Astrocyte (in vitro differentiated cells and primary cell): ENCODE measurements around the gene EFNA5. TPM values are rescaled to one million over a fixed set of nuclear protein-coding genes. Genes with fewer than 3 reads are reported as not detected.

Experiments
- DNase-seq: peaks from one replicate; pipeline ENCODE4 v3.0.0-alpha.2; 2010; ENCODE audit warnings: low read depth
- FAIRE-seq: peaks from 2 replicates; lab custom pipeline; 2011; peaks lifted over from hg19 to GRCh38; lab: Jason Lieb, UNC
- H2AFZ ChIP-seq: 2 replicates; pipeline ENCODE4 v1.6.0; 2012; ENCODE audit warnings: low read depth, low read length, inconsistent platforms
- H3K27ac ChIP-seq: 2 replicates; pipeline ENCODE4 v1.5.1; 2011; ENCODE audit warnings: low read depth, low read length, inconsistent platforms
- H3K27me3 ChIP-seq: 2 replicates; pipeline ENCODE4 v1.6.0; 2011; ENCODE audit warnings: low read length, inconsistent platforms; ENCODE audit not compliant: insufficient read depth
- H3K36me3 ChIP-seq: 2 replicates; pipeline ENCODE4 v1.5.1; 2011; ENCODE audit warnings: low read length, inconsistent platforms; ENCODE audit not compliant: insufficient read depth
- H3K4me1 ChIP-seq: 2 replicates; pipeline ENCODE4 v1.5.1; 2011; ENCODE audit warnings: low read length, inconsistent platforms; ENCODE audit not compliant: insufficient read depth
- H3K4me2 ChIP-seq: 2 replicates; pipeline ENCODE4 v1.6.0; 2012; ENCODE audit warnings: low read length, inconsistent platforms
- H3K4me3 ChIP-seq: 2 replicates; pipeline ENCODE4 v1.5.1; 2011; ENCODE audit warnings: low read depth, mild to moderate bottlenecking, low read length, inconsistent platforms; ENCODE audit not compliant: insufficient read depth
- H3K79me2 ChIP-seq: 2 replicates; pipeline ENCODE4 v1.6.0; 2012; ENCODE audit warnings: mild to moderate bottlenecking, low read length, inconsistent platforms; ENCODE audit not compliant: insufficient read depth
- H3K9ac ChIP-seq: 2 replicates; pipeline ENCODE4 v1.6.0; 2012; ENCODE audit warnings: mild to moderate bottlenecking, low read length, inconsistent platforms
- H3K9me3 ChIP-seq: 2 replicates; pipeline ENCODE4 v1.5.1; 2012; ENCODE audit warnings: low read depth, mild to moderate bottlenecking, low read length, inconsistent platforms; ENCODE audit not compliant: insufficient read depth
- H4K20me1 ChIP-seq: 2 replicates; pipeline ENCODE4 v1.6.0; 2012; ENCODE audit warnings: low read length, inconsistent platforms; ENCODE audit not compliant: insufficient read depth
- H3K27ac Mint-ChIP-seq: one replicate; pipeline ENCODE4 v1.8.0; 2021; ENCODE audit warnings: mild to moderate bottlenecking, mixed read lengths; ENCODE audit not compliant: unreplicated experiment
- H3K27me3 Mint-ChIP-seq: one replicate; pipeline ENCODE4 v1.8.0; 2021; ENCODE audit warnings: low read depth, mixed read lengths; ENCODE audit not compliant: unreplicated experiment
- H3K36me3 Mint-ChIP-seq: one replicate; pipeline ENCODE4 v1.8.0; 2021; ENCODE audit warnings: low read depth, mixed read lengths; ENCODE audit not compliant: unreplicated experiment
- H3K4me1 Mint-ChIP-seq: one replicate; pipeline ENCODE4 v1.8.0; 2021; ENCODE audit warnings: low read depth, mixed read lengths; ENCODE audit not compliant: unreplicated experiment
- H3K4me3 Mint-ChIP-seq: one replicate; pipeline ENCODE4 v1.8.0; 2021; ENCODE audit warnings: mild to moderate bottlenecking, moderate library complexity, mixed read lengths; ENCODE audit not compliant: unreplicated experiment
- H3K9me3 Mint-ChIP-seq: one replicate; pipeline ENCODE4 v1.8.0; 2021; ENCODE audit warnings: mild to moderate bottlenecking, mixed read lengths; ENCODE audit not compliant: unreplicated experiment
- EZH2 ChIP-seq: IDR thresholded peaks from 2 replicates; pipeline ENCODE4 v1.6.1; 2012; ENCODE audit warnings: mild to moderate bottlenecking, low read length, inconsistent platforms; ENCODE audit not compliant: insufficient read depth
- total RNA-seq: library from RNA; stranded (reverse); gene quantifications from 2 replicates; pipeline ENCODE4 v1.2.1, GENCODE V29; 2021
- TF ChIP-seq, protein P1 (sequence below): IDR thresholded peaks from 2 replicates; pipeline ENCODE4 v1.5.1; 2011; ENCODE audit warnings: low read depth, mild to moderate bottlenecking, inconsistent platforms, low read length, moderate library complexity; ENCODE audit not compliant: insufficient read depth

Gene EFNA5
- total RNA-seq, 1 donor from 2014 or later = 59.3 TPM

DNA sequence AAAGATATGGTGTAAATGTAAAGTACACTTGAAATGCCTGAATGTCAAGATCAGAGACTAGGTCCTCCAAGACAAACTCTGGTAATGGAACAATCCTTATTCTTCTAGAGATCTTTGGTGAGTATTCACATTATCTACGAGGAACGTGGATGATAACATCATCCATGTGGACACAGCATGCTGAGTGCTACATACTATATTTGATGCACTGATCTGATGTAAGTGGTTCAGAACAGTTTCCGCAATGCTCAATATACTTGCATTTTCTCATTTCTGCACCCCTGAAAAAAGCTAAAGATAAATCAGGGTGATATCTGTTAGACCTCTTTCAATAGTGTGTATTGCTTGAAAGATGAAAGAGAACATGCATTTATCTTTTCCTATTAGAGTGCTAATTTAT, 226.8 kb downstream of the EFNA5 start:
- H3K27ac ChIP-seq = no peak overlapping the region
- H2AFZ ChIP-seq = no peak overlapping the region
- H3K36me3 ChIP-seq = no peaks in the 10 kb centered on the region
- H3K27ac Mint-ChIP-seq = no peak overlapping the region
- peak; percentile 32 for FAIRE-seq
- H3K4me1 Mint-ChIP-seq = peaks cover 20% of the 10 kb centered on the region
- H3K36me3 Mint-ChIP-seq = peaks cover 9% of the 10 kb centered on the region
- no peaks in the 10 kb centered on the region for H4K20me1 ChIP-seq
- H3K4me3 ChIP-seq = no peak overlapping the region
- no peak overlapping the region for H3K4me2 ChIP-seq
- H3K27me3 Mint-ChIP-seq = no peaks in the 10 kb centered on the region
- TF ChIP-seq EZH2 = no peak
- TF ChIP-seq, protein P1, sequence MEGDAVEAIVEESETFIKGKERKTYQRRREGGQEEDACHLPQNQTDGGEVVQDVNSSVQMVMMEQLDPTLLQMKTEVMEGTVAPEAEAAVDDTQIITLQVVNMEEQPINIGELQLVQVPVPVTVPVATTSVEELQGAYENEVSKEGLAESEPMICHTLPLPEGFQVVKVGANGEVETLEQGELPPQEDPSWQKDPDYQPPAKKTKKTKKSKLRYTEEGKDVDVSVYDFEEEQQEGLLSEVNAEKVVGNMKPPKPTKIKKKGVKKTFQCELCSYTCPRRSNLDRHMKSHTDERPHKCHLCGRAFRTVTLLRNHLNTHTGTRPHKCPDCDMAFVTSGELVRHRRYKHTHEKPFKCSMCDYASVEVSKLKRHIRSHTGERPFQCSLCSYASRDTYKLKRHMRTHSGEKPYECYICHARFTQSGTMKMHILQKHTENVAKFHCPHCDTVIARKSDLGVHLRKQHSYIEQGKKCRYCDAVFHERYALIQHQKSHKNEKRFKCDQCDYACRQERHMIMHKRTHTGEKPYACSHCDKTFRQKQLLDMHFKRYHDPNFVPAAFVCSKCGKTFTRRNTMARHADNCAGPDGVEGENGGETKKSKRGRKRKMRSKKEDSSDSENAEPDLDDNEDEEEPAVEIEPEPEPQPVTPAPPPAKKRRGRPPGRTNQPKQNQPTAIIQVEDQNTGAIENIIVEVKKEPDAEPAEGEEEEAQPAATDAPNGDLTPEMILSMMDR = no peak
- no peaks in the 10 kb centered on the region for H3K4me1 ChIP-seq
- no peaks in the 10 kb centered on the region for H3K79me2 ChIP-seq
- no peaks in the 10 kb centered on the region for H3K9me3 ChIP-seq
- no peak for DNase-seq
- H3K9me3 Mint-ChIP-seq = peaks cover 3% of the 10 kb centered on the region
- H3K4me3 Mint-ChIP-seq = no peak overlapping the region
- H3K9ac ChIP-seq = no peak overlapping the region
- H3K27me3 ChIP-seq = no peaks in the 10 kb centered on the region

DNA sequence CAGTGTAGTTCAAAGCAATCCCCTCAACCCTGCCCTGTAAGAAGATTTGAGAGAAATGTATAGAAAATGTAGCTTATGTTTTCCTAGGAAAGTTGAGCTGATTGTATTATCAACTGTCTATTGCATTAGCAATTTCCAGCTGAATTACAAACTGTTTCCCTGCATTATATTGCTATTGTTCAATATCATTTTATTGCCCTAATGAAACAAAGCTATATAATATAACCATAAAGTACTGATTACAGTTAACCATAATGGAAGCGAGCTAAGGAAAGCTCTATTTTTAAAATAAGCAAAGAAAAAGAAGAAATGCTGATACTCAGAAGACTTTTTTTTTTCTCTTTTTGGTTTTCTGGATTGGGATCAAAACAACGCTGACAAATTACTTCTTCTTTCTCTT, 228.3 kb downstream of the EFNA5 start:
- Histone ChIP-seq H3K79me2 (no peaks in the 10 kb centered on the region), H3K9me3 (no peaks in the 10 kb centered on the region), H3K4me1 (no peaks in the 10 kb centered on the region), H3K27ac (no peak overlapping the region), H3K27me3 (no peaks in the 10 kb centered on the region), H2AFZ (no peak overlapping the region), H4K20me1 (no peaks in the 10 kb centered on the region), H3K36me3 (no peaks in the 10 kb centered on the region), H3K4me2 (no peak overlapping the region), H3K9ac (no peak overlapping the region), H3K4me3 (no peak overlapping the region)
- no peak overlapping the region for H3K27ac Mint-ChIP-seq
- peaks cover 9% of the 10 kb centered on the region for H3K36me3 Mint-ChIP-seq
- H3K4me1 Mint-ChIP-seq = peaks cover 20% of the 10 kb centered on the region
- DNase-seq (no peak), FAIRE-seq (no peak)
- TF ChIP-seq, protein P1 = no peak
- TF ChIP-seq EZH2 = no peak
- no peaks in the 10 kb centered on the region for H3K27me3 Mint-ChIP-seq
- H3K4me3 Mint-ChIP-seq = no peak overlapping the region
- peaks cover 3% of the 10 kb centered on the region for H3K9me3 Mint-ChIP-seq

DNA sequence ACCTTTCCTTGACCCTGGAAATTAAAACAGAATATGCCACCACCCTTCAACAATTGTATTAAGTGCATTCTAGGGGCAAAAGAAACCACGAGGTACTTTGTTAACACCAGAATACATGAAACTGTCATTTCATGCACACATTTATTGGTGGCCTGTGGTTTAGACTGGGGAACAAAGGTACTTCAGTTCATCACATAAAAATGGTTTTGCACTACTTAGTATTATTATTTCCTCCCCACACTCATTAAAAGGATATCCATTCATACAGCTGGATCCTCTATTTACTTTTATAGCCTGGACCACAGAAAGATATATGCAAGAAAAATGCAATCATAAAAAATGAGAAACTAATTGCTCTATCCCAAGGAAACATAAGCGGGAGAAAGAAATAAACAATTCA, 230.9 kb downstream of the EFNA5 start:
- Mint-ChIP-seq H3K9me3 (peaks cover 3% of the 10 kb centered on the region), H3K36me3 (peaks cover 7% of the 10 kb centered on the region), H3K27ac (no peak overlapping the region), H3K27me3 (no peaks in the 10 kb centered on the region), H3K4me3 (no peak overlapping the region), H3K4me1 (peaks cover 18% of the 10 kb centered on the region)
- no peaks in the 10 kb centered on the region for H3K9me3 ChIP-seq
- no peaks in the 10 kb centered on the region for H3K4me1 ChIP-seq
- no peak overlapping the region for H3K4me2 ChIP-seq
- no peaks in the 10 kb centered on the region for H3K27me3 ChIP-seq
- no peaks in the 10 kb centered on the region for H4K20me1 ChIP-seq
- no peak for TF ChIP-seq EZH2
- TF ChIP-seq, protein P1 = no peak
- H3K9ac ChIP-seq = no peak overlapping the region
- DNase-seq = no peak
- no peak overlapping the region for H3K4me3 ChIP-seq
- FAIRE-seq = no peak
- H3K27ac ChIP-seq = no peak overlapping the region
- no peaks in the 10 kb centered on the region for H3K36me3 ChIP-seq
- H2AFZ ChIP-seq = no peak overlapping the region
- H3K79me2 ChIP-seq = no peaks in the 10 kb centered on the region
